ENCODE measurements around the gene INPP5A. TPM values are rescaled to one million over a fixed set of nuclear protein-coding genes. Genes with fewer than 3 reads are reported as not detected.

Gene INPP5A
- polyA plus RNA-seq, 3 donors = 31.5 to 35.4 (median 33.1) TPM

- DNase-seq = no peak
Measured at GRCh38 chr10:132714096-132714985, 176.8 kb downstream of the INPP5A start.

GRCh38 chr10:132714986-132715775 lies 177.6 kb downstream of the INPP5A start:
- DNase-seq = no peak

GRCh38 chr10:132715776-132716680 lies 178.4 kb downstream of the INPP5A start:
- DNase-seq = no peak

GRCh38 chr10:132716691-132717490 lies 179.3 kb downstream of the INPP5A start:
- DNase-seq = no peak

- no peak for DNase-seq
Measured at GRCh38 chr10:132721725-132722124, 184.1 kb downstream of the INPP5A start.

GRCh38 chr10:132722394-132723329 lies 185.1 kb downstream of the INPP5A start:
- peak; percentile 61 for DNase-seq

GRCh38 chr10:132723330-132723970 lies 185.9 kb downstream of the INPP5A start:
- no peak for DNase-seq

GRCh38 chr10:132724446-132724845 lies 186.9 kb downstream of the INPP5A start:
- DNase-seq = no peak

- no peak for DNase-seq
Measured at GRCh38 chr10:132725202-132725601, 187.6 kb downstream of the INPP5A start.

- no peak for DNase-seq
Measured at GRCh38 chr10:132726194-132726593, 188.6 kb downstream of the INPP5A start.

GRCh38 chr10:132726951-132727350 lies 189.4 kb downstream of the INPP5A start:
- DNase-seq = no peak

- DNase-seq = no peak
Measured at GRCh38 chr10:132727411-132727810, 189.8 kb downstream of the INPP5A start.

GRCh38 chr10:132728321-132728720 lies 190.7 kb downstream of the INPP5A start:
- DNase-seq = no peak

GRCh38 chr10:132728741-132729140 lies 191.2 kb downstream of the INPP5A start:
- DNase-seq = no peak

- no peak for DNase-seq
Measured at GRCh38 chr10:132729810-132730572, 192.4 kb downstream of the INPP5A start.

- DNase-seq = no peak
Measured at GRCh38 chr10:132730573-132730953, 193.0 kb downstream of the INPP5A start.

GRCh38 chr10:132732518-132732917 lies 194.9 kb downstream of the INPP5A start:
- DNase-seq = no peak

- DNase-seq = no peak
Measured at GRCh38 chr10:132733926-132734325, 196.3 kb downstream of the INPP5A start.
